ENCODE results near the gene POLR3C. TPM values are rescaled to one million over a fixed set of nuclear protein-coding genes. Genes with fewer than 3 reads are reported as not detected.

POLR3C gene
- total RNA-seq, 2 donors from 2014 or later, result 16.0 to 19.5 TPM

DNA sequence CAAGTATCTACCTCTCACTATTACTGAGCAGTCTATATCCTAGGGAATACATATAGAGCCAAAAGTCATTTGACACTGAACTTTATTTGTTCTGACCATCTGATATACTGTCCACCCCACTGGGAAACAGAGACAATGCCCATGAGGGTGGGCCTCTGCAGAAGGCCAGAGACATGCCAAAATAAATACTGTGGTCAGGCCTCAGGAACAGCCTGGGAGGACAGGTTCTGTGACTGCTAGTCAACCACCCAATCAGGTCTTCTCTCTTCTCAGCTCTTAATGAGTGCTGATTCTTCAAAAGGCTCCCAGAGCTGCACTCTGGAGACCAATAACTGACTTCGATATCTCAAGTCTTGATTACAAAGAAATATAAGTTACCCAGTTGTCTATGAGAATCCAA is 67.1 kb downstream of the POLR3C start:
- no peak for DNase-seq (ENCODE audit: low spot score)
- Histone ChIP-seq H3K9me3 (no peaks in the 10 kb centered on the region), H3K4me1 (peaks cover 0 to 32% of the 10 kb centered on the region in 2 donors), H3K27me3 (no peaks in the 10 kb centered on the region), H3K27ac (peak overlapping the region; percentile 82 to 87), H3K36me3 (no peaks in the 10 kb centered on the region), H3K4me3 (no peak overlapping the region)
- TF ChIP-seq CTCF (IDR thresholded peaks at IDR 0.05), result no peak

GRCh38 chr1:145891587-145892485 is 67.8 kb downstream of the POLR3C start:
- TF ChIP-seq CTCF (IDR thresholded peaks at IDR 0.05), result peak; percentile 84 to 97
- no peaks in the 10 kb centered on the region for H3K27me3 ChIP-seq
- H3K4me1 ChIP-seq, result peaks cover 0 to 27% of the 10 kb centered on the region in 2 donors
- no peaks in the 10 kb centered on the region for H3K36me3 ChIP-seq
- H3K4me3 ChIP-seq, result peak overlapping the region in 1 of 2 donors; percentile 10
- H3K9me3 ChIP-seq, result no peaks in the 10 kb centered on the region
- H3K27ac ChIP-seq, result peak overlapping the region; percentile 82 to 87
- peak; percentile 95 for DNase-seq (ENCODE audit: low spot score)

DNA sequence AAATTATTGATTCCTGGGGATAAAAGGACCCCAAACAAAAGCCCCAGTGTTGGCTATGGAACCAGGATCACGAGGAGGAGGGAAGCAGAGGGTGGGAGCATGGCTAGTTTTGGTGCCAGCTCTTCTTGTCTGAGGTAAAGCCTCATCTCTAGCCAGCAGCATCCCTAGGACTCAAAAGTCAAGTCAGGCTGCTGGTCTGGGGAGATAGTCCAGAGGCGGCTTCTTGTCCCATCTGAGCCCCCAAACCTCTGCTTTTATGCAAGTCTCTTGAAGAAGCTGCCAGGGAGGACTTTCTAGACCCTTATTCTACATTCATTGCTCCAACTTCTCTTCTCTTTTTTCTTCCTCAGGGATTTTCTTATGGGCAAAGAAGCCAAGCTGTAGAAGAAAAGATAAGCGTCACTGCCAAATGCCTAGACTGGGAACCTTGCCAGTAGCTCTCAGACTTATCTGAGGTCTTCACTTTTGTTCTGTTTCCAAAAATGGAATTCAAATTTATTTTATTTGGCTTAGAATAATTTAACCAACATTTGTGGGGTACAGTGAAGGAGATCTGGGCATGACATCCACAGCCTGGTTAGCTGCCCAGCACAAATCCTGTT is 68.6 kb downstream of the POLR3C start:
- peaks cover 0 to 27% of the 10 kb centered on the region in 2 donors for H3K4me1 ChIP-seq
- no peaks in the 10 kb centered on the region for H3K27me3 ChIP-seq
- H3K9me3 ChIP-seq, result no peaks in the 10 kb centered on the region
- no peak overlapping the region for H3K4me3 ChIP-seq
- TF ChIP-seq CTCF (IDR thresholded peaks at IDR 0.05), result no peak
- H3K36me3 ChIP-seq, result no peaks in the 10 kb centered on the region
- peak overlapping the region; percentile 82 to 87 for H3K27ac ChIP-seq
- no peak for DNase-seq (ENCODE audit: low spot score)

DNA sequence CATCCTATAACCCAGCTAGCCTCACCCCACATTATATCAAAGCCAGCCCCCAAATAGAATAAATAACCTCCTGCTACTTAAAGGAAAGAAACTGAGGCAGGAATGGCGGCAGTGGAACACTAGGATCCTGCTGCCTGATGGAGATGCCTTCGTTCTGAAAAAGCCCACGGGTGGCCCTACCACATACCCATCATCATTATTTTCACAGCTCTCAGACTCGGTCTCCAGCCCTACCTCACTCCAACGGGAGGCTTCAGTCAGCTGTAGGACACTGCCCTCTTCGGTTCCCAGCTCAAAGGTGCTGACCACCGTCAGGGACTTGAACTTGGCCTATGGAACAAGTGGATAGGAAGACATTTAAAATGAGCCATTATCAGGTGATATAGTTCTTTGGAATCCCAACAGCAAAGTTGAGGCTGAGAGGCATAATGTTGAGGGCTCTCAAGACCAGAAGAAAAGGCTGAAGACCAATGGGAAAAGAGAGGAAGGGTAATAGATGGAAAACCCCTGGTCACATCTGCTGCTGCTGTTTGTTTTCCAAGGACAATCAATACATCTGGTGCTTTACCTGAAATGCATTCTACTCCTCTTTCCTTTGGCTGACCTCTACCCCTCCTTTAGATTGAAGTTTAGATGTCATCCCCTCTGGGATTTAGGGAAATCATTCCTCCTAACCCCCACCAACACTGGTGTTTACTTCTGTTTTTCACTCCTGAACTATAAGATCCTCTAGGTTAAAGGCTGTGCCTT is 69.5 kb downstream of the POLR3C start:
- Histone ChIP-seq H3K27me3 (no peaks in the 10 kb centered on the region), H3K4me1 (peaks cover 0 to 27% of the 10 kb centered on the region in 2 donors), H3K36me3 (no peaks in the 10 kb centered on the region), H3K9me3 (no peaks in the 10 kb centered on the region), H3K4me3 (no peak overlapping the region), H3K27ac (peak overlapping the region; percentile 82 to 87)
- TF ChIP-seq CTCF (IDR thresholded peaks at IDR 0.05), result no peak
- no peak for DNase-seq (ENCODE audit: low spot score)

Small RNAs within 50 kb of the gene (microRNA-seq; reads per million reads assigned to microRNA genes)
- gene MIR6736 (ENCODE audit: borderline number of aligned reads in 2 of 2, borderline replicate concordance in 1 of 2), result 0.71 reads per million in 2 donors

Other genes with a start within 250 kb of the POLR3C start
- 10 to 100 TPM; 12.6 to 15.2 TPM for gene GPR89A, start 216.2 kb upstream of the POLR3C start, total RNA-seq
- under 1 TPM; 0.30 to 0.35 TPM for gene PDZK1, start 116.8 kb upstream of the POLR3C start, total RNA-seq
- gene CD160, start 104.7 kb upstream of the POLR3C start, total RNA-seq, result not detected
- gene RNF115, start 105 bp upstream of the POLR3C start, total RNA-seq, result 10 to 100 TPM; 42.8 to 44.6 TPM
- gene NUDT17, start 21.4 kb downstream of the POLR3C start, total RNA-seq, result 10 to 100 TPM in 1 of 2 donors, 1 to 10 TPM in 1; 3.2 to 10.5 TPM
- 10 to 100 TPM; 11.4 to 18.0 TPM for gene PIAS3, start 34.9 kb downstream of the POLR3C start, total RNA-seq
- 1 to 10 TPM; 1.8 to 2.4 TPM for gene ANKRD35, start 61.7 kb downstream of the POLR3C start, total RNA-seq
- gene ITGA10, start 85.8 kb downstream of the POLR3C start, total RNA-seq, result 10 to 100 TPM in 1 of 2 donors, 1 to 10 TPM in 1; 5.4 to 21.6 TPM
- gene PEX11B, start 94.5 kb downstream of the POLR3C start, total RNA-seq, result 10 to 100 TPM; 20.1 to 21.2 TPM
- gene RBM8A, start 103.3 kb downstream of the POLR3C start, total RNA-seq, result 10 to 100 TPM; 75.2 to 91.1 TPM
- gene LIX1L, start 133.8 kb downstream of the POLR3C start, total RNA-seq, result 10 to 100 TPM; 26.6 to 36.6 TPM
- 1 to 10 TPM; 1.5 to 3.4 TPM for gene ANKRD34A, start 140.4 kb downstream of the POLR3C start, total RNA-seq
- gene POLR3GL, start 140.5 kb downstream of the POLR3C start, total RNA-seq, result 10 to 100 TPM; 36.4 to 45.2 TPM
- 1,000 to 10,000 TPM in 1 of 2 donors, 100 to 1,000 TPM in 1; 898 to 1,186 TPM for gene TXNIP, start 172.4 kb downstream of the POLR3C start, total RNA-seq
- gene HJV, start 197.5 kb downstream of the POLR3C start, total RNA-seq, result 100 to 1,000 TPM in 1 of 2 donors, 10 to 100 TPM in 1; 73.3 to 153 TPM

Measured in right atrium auricular region (tissue), 2 donors.